ENCODE data around the gene COA8.
"Not testable (repeated sequence)": the region's sequence is repeated elsewhere in the genome, so short reads cannot be mapped to it uniquely, and the experiment has no call there.

COA8 gene, protein sequence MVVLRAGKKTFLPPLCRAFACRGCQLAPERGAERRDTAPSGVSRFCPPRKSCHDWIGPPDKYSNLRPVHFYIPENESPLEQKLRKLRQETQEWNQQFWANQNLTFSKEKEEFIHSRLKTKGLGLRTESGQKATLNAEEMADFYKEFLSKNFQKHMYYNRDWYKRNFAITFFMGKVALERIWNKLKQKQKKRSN

DNA sequence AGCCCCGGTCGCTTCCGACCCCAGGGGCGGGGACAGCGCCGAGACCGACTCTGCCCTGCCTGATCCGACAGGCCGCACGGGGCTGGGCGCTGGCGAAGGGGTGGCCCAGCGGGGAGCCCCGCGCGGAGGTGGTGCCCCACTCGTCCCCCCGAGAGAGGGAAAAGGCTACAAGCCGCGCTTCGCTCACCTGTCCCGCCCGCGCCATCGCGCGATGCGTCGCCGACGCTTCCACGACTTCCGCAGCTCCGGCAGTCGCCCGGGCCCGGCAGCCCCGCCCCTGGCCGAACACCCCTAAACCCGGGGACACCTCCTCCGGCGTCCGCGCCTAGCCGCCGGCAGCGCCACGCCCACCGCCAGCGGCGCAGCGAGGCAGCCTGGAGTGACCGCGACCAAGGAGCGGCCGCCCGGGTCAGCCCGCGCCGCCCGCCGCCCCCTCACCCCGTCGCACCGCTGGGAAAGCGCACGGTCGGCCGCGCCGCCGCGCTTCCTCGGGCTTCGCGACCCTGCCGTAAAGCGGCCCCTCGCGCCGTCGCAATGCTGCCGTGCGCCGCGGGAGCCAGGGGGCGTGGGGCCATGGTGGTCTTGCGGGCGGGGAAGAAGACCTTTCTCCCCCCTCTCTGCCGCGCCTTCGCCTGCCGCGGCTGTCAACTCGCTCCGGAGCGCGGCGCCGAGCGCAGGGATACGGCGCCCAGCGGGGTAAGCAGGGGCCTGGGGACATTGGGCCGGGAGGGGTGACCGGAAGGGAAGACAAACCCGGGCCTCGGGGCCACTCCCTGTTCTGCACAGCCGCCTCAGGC lies at the start of gene COA8, which contains the start of gene BAG5:
COA8 (plus strand) TSS at position 532 of the 797 bp plus-strand sequence; CDS start at position 574, 42 bp downstream.
BAG5 (minus strand) TSS at position 229 of the 797 bp plus-strand sequence. CDS start 1,493 bp downstream, outside the sequence.
- DNase-seq = peak; percentile 93

DNA sequence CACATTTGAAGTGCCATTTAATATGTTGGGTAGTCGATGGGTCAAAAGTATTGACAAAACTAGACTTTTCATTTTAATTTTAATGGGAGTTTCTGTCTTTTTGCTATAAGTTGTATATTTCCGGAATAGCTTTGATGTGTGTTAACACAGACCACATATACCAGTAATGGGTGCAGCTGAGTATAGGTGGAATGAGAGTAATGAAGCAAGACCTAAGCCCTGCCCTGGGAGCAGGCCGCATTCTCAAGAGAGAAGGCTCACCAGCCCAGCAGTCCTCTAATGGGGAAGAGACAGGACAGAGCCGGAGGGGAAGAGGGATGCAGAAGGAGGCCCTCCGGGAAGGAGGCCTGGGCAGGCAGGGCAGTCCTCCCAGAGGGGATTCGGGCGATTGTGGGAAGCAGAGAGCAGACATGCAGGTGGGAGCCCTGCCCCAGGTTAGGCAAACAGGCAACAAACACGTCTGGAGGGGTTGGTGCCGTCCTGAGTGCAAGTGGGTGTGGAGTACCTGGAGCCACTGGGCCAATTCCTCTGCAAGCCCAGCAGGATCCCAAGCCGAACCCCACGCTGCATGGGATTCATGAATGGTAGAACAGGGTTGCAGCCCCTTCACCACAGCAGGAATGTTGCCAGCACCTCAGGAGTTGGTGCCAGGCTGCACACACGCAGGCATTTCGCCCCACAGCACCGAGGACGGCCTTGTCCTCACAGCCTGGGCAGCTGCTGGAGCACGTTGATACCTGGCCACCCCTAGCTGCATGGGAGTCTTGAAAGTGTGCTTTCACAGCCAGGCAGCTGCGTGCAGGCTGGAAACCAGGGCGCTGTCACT lies 48.0 kb upstream of the COA8 start:
- no peak for DNase-seq

DNA sequence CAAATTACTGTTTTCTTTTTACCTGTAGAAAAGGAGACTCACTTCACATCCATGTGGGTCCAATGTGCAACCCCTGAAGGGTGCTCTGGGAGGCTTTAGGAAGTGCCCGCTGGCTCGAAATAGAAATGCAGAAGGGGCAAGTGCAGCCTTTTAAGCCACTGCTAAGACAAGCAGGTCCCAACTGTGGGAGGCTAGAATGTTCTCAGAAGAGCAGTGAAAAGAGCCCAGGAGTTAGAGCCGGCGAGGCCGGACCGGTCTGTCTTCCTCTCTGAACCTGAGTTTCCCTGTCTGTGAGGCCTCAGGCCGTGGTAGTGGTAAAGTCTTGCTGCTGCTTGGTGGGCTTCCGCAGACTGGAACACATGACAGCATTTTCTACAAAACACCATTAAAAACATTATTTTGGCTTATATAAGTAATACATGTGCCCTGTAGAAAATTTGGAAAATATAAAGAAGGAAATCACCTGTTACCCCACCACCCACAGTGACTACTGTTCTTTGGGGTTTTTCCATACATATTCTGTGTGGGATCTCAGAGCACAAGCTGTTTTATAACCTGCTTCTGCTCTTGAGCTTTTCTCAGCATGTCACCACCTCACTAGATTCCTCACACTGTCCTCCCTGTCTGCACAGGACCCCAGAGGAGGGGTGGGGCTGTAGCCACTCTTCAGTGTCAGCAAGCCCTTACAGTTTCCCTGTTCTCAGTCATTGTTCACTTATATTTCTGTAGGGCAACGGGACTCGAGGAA lies 46.2 kb upstream of the COA8 start:
- no peak for DNase-seq

DNA sequence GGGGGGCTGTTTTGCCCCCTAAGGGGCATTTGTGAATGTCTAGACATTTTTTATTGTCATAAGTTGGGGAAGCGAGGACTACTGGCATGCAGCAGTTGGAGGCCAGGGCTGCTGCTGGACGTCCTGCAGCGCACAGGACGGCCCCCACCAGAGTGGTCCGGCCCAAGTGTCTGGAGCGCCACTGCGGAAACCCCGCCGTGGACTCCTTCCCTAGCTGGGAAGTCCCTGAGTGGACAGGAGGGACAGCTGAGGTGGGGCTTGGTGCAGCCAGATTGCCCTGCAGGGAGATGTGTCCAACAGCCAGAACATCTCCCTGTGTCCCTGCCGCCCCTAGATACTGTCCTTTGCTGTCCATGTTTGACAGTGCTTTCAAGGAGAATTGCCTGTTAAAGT lies 45.6 kb upstream of the COA8 start:
- DNase-seq = peak; percentile 54

DNA sequence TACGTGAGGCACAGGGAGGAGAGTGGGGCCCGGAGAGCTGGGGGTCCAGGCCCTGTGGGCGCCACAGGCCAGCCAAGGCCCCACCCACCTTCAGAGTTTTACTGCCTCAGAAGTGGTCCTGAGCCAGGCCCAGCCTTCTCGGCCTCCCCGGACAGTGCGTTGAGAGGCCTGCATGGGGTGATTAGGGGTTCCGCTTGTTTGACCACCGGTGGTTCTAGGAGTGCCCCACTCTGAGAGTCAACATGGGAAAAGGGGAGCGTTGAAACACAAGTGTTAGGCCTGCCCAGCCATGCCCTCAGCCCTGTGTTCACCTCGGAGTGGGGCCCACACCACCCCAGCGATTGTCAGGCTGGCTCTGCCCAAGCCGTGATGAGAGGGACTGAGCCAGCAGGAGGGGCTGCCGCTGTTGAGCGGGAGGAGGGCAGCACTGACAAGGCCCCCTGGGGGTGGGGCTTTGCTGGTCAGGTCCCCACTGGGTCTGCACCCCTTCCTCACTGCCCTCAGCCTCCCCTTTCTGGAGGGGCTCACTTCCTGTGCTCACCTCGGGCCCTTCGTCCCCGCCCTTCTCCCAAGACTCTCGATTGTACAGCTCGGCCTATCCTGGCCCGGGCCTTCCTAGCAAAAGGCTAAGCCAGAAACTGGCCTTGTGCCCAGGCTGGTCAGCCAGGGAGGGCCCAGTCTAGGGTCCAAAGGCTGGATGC lies 44.9 kb upstream of the COA8 start:
- DNase-seq = peak; percentile 80

DNA sequence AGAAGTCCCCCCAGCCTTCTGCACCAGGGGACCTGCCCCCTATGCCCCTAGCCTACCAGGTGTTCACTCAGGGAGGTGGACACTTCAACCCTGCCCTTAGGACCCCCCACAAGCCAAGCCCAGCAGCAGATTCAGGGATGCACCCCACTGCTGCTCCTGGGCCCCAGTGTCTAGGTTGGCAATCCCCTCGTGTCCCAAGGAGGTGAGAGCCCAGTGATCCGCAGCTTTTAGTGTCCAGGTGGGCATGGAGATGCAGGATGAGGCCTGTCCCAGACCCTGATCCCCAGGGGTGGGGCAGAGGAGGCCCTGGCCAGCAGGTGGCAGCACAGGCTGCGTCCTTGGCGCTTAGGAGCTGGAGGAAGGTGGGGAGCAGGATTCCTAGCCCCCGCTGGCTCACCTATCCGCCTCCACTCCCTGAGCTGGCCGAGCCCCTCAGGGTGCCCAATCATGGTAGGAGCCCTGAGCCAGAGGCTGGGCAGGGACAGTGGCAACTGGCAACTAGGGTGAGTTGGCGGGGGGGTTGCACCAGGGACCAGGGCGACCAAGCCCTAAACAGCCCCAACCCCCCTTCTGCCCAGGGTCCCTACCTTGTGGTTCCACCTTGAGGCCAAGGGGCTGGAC lies 44.2 kb upstream of the COA8 start:
- peak; percentile 83 for DNase-seq

DNA sequence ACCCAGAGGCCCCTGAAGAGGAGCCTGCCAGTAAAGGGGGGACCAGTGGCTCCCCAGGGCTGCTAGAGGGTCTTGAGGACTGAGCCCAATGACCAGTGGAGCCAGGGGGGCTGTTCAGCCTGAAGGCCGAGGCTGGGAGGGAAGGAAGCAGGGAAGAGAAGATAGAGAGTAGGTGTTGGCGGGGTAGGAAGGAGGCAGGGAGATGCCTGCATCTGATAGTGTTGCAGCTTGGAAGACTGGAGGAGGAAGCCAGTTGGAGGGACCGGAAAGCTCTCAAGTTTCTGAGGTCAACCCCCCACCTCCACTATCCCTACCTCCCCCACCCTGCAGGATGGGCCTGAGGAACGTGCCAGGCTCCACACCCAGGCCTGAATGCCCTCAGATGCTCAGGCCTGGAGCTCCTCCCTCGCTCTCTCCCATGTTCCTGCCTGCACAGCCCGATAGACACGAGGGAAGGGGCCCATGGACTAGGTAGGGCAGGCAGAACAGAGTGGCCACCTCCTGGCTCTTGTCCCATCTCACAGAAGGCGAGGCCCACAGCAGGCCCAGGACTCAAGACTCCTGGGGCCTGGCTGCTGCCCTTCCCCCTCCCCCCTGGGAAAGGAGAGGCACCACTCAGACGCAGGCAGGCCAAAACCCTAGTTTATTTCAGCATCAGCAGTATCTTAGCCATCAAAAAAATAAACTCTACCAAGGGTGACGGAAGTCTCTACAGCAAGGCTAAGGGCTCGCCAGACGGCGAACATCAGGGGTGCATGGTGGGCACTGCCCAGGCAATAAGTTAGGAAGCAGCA lies 43.5 kb upstream of the COA8 start:
- DNase-seq = no peak

DNA sequence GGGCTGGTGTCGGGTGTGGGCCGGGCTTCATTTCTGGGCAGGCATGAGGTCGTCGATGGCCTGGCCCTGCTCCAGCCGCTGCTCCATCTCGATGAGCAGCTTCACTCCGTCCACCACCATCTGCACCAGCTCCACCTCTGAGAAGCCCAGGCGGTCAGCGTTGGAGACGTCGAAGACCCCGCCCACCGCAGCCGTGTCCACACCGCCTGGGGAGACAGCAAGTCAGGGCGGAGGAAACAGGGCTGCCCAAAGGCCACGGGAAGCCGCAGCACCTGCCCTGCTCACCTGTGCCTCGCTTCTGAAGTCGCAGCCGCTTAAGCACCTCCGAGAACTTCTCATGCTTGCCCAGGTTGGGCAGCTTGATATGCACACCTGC lies 42.9 kb upstream of the COA8 start:
- DNase-seq = peak; percentile 56

DNA sequence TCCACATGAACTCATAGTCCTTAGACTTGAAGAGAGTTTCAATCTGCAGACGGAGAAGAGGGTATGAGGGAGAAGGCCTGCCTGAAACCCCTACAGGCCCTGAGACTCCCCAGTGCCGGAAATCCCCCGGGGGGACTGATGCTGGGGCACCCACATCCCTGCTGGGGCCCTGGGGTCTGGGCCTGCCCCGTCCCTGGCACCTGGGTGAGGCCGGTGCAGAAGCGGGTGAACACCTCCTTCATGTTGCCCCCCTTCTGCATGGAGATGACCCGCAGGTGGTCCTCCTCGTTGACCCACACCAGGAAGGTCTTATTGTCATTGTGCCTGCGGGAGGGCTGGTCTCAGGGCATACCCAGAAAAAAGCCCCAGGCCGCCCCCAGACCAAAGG lies 42.5 kb upstream of the COA8 start:
- no peak for DNase-seq

DNA sequence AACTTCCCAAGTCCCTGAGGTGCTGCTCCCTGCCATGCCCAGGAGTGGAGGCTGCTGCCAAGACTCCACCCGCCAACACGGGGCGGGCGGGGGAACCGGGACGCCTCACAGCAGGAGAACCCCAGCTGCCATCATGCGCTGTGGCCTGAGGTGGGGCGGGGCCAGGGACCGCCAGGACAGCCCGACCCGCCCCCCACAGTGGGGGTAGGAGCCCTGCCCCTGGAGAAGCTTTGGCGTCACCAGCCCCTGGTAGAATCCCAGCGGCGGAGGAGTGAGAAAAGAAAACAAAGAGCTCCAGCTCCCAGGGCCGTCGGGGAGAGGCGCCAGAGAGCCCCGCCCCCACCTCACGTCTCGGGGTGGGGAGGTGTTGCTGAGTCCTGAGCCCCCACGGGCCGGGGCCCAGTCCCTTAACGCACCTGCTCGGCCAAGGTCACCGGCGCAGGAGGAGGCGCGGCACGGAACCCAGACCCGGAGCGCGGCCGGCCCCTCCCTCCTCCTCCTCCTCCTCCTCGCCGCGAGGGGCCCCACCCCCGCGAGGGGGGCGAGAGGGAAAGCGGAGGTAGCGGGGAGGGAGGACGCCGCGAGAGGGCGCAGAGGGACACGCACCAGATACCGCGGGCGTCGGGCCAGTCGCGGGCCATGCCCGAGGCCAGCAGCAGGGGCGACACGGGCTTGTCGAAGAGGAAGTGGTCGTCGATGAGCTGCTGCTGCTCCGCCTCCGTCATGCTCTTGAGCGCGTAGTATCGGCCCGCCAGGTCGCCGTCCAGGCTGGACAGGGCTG lies 41.9 kb upstream of the COA8 start:
- peak; percentile 90 for DNase-seq

DNA sequence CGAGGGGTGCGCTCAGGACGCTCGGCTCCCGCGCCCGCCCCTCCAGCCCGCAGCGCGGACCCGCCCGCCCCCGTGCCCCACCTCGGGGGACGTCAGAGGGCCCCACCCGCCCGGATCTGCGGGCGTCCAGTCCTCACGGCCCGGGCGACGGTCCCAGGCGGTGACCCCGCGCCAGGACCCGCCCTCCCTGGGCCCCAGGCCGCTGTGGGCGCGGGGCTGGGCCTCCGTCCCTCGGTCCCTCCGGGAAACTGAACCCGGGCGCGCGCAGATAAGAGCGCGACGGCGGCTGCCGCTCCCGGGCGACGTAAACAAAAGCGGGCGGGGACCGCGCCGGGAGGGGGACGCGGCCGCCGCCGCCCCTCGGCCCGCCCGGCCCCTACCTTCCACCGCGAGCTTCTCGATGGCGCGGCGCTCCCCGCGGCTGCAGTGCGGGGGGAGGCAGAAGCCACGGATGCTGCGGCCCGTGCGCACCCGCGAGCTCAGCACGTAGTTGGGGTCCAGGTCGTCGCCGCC lies 41.3 kb upstream of the COA8 start:
- peak; percentile 46 for DNase-seq

DNA sequence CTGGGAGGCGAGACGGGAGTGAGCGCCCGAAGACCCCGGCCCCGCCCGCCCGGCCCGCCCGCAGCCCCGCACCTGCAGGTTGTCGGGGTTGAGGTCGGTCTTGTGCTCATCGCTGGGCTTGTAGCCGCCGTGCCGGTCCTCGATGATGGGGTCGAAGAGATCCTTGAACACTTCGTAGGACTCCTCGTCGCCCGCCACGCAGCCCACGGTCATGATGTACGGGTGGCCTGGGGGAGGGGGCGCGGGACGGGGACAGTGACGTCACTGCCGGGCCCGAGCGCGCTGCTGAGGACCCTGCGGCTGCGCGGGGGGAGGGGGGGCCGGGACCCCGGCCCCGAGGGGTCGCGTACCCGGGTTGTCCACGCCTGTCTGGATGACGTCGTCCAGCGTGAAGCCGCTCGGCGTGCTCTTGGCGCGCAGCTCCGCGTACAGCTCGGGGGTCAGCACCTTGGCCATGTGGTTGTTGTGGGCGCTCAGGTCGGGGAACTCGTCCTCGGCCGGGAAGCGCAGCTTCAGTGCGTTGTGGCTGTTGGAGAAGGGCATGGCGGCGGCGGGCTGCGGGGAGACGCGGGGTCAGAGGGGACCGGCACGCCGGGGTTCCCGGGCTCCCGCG lies 40.7 kb upstream of the COA8 start:
- peak; percentile 83 for DNase-seq

DNA sequence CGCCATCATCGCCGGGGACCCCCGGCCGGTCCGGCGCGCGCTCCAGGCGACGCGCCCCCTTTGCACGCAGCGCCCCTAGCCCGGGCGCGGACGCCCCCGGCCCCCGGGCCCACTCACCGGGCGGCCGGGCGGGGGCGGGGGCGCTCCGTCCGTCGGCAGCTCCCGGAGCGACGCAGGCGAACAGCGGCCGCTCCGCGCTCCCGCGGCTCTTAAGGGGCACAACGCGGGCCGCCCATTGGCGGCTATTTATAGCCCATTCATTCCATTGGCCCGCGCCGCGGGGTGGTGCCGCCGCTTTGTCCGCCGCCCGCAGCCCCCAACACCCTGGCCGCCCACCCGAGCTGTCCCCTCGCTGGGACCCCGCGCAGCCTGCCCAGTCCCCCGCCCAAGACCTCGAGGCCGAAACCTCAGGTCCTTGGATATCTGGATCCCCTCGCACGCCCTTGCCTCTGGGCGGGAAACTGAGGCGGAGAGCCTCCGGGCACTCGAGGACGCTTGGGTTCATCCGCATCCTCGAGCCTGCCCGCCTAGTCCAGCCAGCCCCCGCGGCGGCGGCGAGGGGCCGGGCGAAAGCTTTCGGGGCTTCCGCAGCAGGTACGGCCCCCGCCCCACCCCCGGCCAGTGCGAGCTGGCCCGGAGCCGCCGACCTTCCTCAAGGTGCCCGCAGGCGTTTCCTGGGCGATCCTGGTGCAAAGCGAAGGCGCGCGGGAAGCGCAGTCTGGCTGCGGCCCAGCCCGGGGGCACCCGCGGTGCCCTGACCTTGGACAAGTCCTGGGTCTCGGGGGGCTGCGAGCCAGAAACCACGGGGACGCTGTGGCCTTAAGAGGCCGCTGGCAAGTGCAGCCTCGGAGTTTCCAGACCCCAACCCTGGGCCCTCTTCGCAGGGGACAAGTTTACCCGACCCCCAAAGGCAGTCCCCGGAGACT lies 39.8 kb upstream of the COA8 start, which contains the start of gene CKB:
CKB (minus strand) TSS at position 182 of the 926 bp plus-strand sequence. CDS start 337 bp downstream, outside the sequence.
- DNase-seq = peak; percentile 93

DNA sequence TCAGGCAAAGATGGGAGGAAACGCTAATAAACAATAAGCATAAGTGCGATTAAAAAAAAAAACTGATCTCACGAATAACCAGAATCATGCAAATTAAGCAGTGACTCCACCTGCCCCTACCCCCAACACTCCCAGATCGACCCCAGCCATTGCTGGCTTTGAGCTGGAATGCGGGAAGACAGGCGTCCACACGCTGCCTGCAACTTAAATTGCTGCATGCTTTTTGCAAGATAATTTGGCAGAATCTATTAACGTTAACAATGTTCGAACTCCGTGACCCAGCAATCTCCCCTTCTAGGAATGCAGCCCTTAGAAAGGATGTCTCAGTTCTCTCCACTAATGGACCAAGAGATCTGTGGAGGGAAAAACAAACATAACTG lies 39.2 kb upstream of the COA8 start:
- DNase-seq = no peak

DNA sequence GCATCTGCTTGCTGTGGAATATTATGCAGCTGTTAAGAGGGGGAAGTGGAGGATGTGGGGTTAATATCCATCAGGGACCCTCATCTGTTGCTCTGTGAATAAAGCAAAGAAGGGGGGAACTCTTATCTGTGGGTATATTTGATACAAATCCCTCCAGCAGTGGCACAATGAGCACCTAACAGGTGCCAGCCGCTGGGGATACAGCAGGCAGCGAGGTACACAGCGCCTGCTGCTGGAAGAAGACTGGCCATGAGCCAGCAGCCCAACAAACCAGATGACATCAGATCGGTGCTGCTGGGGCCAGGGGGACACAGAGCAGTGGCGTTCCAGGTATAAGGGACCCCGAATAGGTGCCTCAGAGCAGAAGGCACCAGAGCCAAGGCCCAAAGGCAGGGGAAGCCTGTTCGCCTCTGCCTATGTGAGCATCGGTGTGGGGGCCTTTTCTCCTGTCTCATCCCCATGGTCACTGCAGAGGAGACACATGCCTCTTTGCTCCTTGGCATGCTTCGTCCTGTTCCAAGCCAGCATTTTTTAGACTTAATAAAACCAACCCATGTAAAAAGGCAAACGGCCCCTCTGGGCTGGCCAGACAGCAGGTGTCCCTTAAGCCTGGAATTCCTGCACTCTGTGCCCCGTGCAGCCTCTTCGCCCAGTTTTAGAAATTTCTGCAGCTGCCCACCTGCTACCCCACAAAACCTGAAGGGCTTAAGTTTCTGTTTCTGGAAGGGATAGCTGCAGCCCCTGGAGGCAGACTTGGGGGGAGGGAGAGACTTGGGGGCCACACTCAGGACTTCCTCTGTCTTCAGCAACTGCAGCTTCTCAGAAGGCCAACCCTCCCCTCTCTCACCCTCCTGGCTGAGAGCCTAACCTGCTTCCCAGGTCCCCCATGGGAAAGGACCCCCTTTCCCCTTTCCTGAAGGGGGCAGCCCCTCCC lies 38.5 kb upstream of the COA8 start:
- DNase-seq = no peak

DNA sequence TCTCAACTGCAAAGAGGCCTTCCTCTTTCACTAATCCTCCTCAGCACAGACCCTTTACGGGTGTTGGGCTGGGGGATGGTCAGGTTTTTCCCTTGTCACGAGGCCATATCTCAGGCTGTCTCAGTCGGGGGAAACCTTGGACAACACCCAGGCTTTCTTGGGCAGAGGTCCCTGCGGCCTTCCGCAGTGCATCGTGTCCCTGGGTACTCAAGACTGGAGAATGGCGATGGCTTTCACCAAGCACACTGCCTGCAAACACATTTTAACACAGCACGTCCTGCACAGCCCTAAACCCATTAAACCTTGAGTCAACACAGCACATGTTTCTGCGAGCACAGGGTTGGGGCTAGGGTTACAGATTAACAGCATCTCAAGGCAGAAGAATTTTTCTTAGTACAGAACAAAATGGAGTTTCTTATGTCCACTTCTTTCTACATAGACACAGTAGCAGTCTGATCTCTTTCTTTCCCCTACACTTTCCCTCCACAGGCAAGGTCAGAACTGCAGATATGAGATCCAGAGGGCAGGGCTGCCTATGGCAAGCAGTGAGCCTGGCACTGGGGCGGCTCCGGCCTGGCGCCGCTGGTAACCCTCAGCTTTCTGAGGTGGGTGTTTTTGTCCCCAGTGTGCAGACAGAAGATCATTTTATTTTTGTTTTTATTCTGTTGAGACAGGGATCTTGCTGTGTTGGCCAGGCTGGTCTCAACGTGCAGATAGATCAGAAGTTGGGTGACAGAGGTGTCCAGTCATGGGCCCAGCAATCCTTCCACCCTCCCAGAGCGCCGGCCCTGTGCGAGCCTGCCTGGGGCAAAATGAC lies 37.1 kb upstream of the COA8 start:
- DNase-seq = not testable (repeated sequence)
